ENCODE measurements around the gene TCOF1.

Gene TCOF1

DNA sequence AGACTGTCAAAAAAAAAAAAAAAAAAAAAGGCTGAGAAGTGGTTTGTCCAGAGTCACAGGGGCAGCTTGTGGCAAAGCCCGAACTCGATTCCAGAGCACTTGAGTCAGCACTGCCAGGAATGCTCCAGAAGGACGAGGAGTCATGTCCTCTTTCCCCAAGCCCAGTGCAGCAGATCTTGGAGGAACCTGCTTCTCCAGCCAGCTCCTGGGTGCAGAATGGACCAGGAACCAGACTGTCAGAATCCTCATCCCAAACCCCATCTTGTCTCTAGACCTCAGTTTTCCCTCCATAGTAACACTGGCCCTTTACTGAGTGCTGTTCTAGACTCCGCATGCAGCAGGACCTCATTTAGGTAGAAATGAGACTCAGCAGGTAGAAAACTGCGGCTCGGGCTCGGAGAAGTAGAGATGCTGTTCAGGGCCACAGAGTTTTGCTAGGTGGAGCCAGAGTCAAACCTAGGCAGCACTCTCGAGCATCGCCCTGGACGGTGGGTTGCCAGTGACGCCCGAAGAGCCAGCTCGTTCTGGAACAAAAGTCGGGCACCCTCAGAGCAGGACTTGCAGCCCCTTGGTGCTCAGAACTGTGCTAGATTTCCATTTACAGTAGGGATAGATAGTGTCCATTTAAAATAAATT lies 39.8 kb downstream of the TCOF1 start:
- no peaks in the 10 kb centered on the region for H3K27me3 ChIP-seq (ENCODE audit: insufficient read depth, insufficient read length)
- DNase-seq (ENCODE audit: low read depth, low spot score): no peak
- H3K4me1 ChIP-seq (ENCODE audit: insufficient read depth, insufficient read length): no peaks in the 10 kb centered on the region
- no peaks in the 10 kb centered on the region for H3K9me3 ChIP-seq (ENCODE audit: insufficient read depth, low read length)
- peaks cover 98% of the 10 kb centered on the region for H3K36me3 ChIP-seq (ENCODE audit: insufficient read depth, insufficient read length, low read length)
- H3K4me3 ChIP-seq (ENCODE audit: insufficient read length, low read depth): no peak overlapping the region
- TF ChIP-seq SUZ12 (IDR thresholded peaks at IDR 0.05; ENCODE audit: extremely low read depth, insufficient read depth, insufficient read length): no peak
- no peak for TF ChIP-seq ZNF274 (IDR thresholded peaks at IDR 0.05; ENCODE audit: low read depth, low read length)
- TF ChIP-seq YY1 (IDR thresholded peaks at IDR 0.05; ENCODE audit: insufficient read depth, insufficient read length): no peak
- no peak overlapping the region for H3K9ac ChIP-seq (ENCODE audit: insufficient read length, low read depth)

GRCh38 chr5:150397782-150398721 lies 40.6 kb downstream of the TCOF1 start:
- no peak for TF ChIP-seq ZNF274 (IDR thresholded peaks at IDR 0.05; ENCODE audit: low read depth, low read length)
- no peak for TF ChIP-seq YY1 (IDR thresholded peaks at IDR 0.05; ENCODE audit: insufficient read depth, insufficient read length)
- no peak for TF ChIP-seq SUZ12 (IDR thresholded peaks at IDR 0.05; ENCODE audit: extremely low read depth, insufficient read depth, insufficient read length)
- H3K9ac ChIP-seq (ENCODE audit: insufficient read length, low read depth): no peak overlapping the region
- no peaks in the 10 kb centered on the region for H3K9me3 ChIP-seq (ENCODE audit: insufficient read depth, low read length)
- peaks cover 98% of the 10 kb centered on the region for H3K36me3 ChIP-seq (ENCODE audit: insufficient read depth, insufficient read length, low read length)
- H3K4me1 ChIP-seq (ENCODE audit: insufficient read depth, insufficient read length): no peaks in the 10 kb centered on the region
- no peak overlapping the region for H3K4me3 ChIP-seq (ENCODE audit: insufficient read length, low read depth)
- DNase-seq (ENCODE audit: low read depth, low spot score): no peak
- no peaks in the 10 kb centered on the region for H3K27me3 ChIP-seq (ENCODE audit: insufficient read depth, insufficient read length)

DNA sequence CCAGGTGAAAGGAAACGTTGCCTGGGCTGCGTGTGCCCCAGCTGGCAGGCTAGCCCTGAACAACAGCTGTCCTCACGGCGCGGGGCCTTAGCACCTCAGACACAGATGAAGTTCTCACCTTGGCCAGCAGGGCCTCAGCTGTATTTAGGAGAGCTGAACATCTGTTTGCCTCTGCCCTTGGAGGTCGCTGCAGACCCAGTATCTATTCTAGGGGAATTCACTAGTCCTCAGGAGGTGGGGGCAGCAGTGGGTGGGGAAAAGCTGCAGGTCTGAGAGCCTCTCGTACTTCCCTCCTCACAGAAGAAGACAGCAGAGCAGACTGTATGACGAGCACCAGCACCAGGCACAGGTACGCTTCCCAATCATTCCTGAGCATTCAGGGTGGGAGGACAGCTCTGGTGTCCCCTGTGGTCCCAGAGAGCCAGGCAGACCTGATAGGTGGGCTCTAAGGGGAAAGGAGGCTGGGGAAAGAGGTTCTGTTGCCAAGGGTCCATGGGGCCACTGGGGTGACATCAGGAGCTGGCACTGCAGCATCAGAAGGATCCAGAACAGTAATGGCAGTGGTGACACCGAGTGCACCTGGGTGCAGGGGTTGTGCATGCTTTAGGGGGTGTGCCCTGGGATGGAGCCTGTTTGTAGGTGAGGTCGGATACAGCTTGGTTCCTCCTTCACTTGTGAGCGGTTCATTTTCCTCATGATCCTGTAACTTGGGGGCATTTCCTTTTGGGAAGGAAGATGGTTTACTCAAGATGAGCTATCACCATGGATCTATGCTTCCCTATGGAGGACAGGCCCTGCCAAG lies 41.4 kb downstream of the TCOF1 start:
- H3K36me3 ChIP-seq (ENCODE audit: insufficient read depth, insufficient read length, low read length): peaks cover 93% of the 10 kb centered on the region
- no peaks in the 10 kb centered on the region for H3K4me1 ChIP-seq (ENCODE audit: insufficient read depth, insufficient read length)
- no peaks in the 10 kb centered on the region for H3K9me3 ChIP-seq (ENCODE audit: insufficient read depth, low read length)
- DNase-seq (ENCODE audit: low read depth, low spot score): no peak
- H3K27me3 ChIP-seq (ENCODE audit: insufficient read depth, insufficient read length): no peaks in the 10 kb centered on the region
- no peak overlapping the region for H3K9ac ChIP-seq (ENCODE audit: insufficient read length, low read depth)
- H3K4me3 ChIP-seq (ENCODE audit: insufficient read length, low read depth): no peak overlapping the region
- TF ChIP-seq ZNF274 (IDR thresholded peaks at IDR 0.05; ENCODE audit: low read depth, low read length) (no peak), YY1 (IDR thresholded peaks at IDR 0.05; ENCODE audit: insufficient read depth, insufficient read length) (no peak), SUZ12 (IDR thresholded peaks at IDR 0.05; ENCODE audit: extremely low read depth, insufficient read depth, insufficient read length) (no peak)

- Histone ChIP-seq H3K9ac (ENCODE audit: insufficient read length, low read depth) (no peak overlapping the region), H3K36me3 (ENCODE audit: insufficient read depth, insufficient read length, low read length) (peaks cover 87% of the 10 kb centered on the region), H3K4me3 (ENCODE audit: insufficient read length, low read depth) (no peak overlapping the region), H3K9me3 (ENCODE audit: insufficient read depth, low read length) (no peaks in the 10 kb centered on the region), H3K4me1 (ENCODE audit: insufficient read depth, insufficient read length) (no peaks in the 10 kb centered on the region), H3K27me3 (ENCODE audit: insufficient read depth, insufficient read length) (no peaks in the 10 kb centered on the region)
- TF ChIP-seq YY1 (IDR thresholded peaks at IDR 0.05; ENCODE audit: insufficient read depth, insufficient read length): no peak
- no peak for TF ChIP-seq SUZ12 (IDR thresholded peaks at IDR 0.05; ENCODE audit: extremely low read depth, insufficient read depth, insufficient read length)
- TF ChIP-seq ZNF274 (IDR thresholded peaks at IDR 0.05; ENCODE audit: low read depth, low read length): no peak
- no peak for DNase-seq (ENCODE audit: low read depth, low spot score)
Measured at GRCh38 chr5:150399524-150400211, 42.2 kb downstream of the TCOF1 start.

- no peaks in the 10 kb centered on the region for H3K9me3 ChIP-seq (ENCODE audit: insufficient read depth, low read length)
- H3K9ac ChIP-seq (ENCODE audit: insufficient read length, low read depth): no peak overlapping the region
- DNase-seq (ENCODE audit: low read depth, low spot score): no peak
- H3K4me1 ChIP-seq (ENCODE audit: insufficient read depth, insufficient read length): no peaks in the 10 kb centered on the region
- H3K4me3 ChIP-seq (ENCODE audit: insufficient read length, low read depth): no peak overlapping the region
- TF ChIP-seq ZNF274 (IDR thresholded peaks at IDR 0.05; ENCODE audit: low read depth, low read length) (no peak), YY1 (IDR thresholded peaks at IDR 0.05; ENCODE audit: insufficient read depth, insufficient read length) (no peak), SUZ12 (IDR thresholded peaks at IDR 0.05; ENCODE audit: extremely low read depth, insufficient read depth, insufficient read length) (no peak)
- peaks cover 79% of the 10 kb centered on the region for H3K36me3 ChIP-seq (ENCODE audit: insufficient read depth, insufficient read length, low read length)
- no peaks in the 10 kb centered on the region for H3K27me3 ChIP-seq (ENCODE audit: insufficient read depth, insufficient read length)
Measured at GRCh38 chr5:150400316-150401075, 43.0 kb downstream of the TCOF1 start.

- Histone ChIP-seq H3K4me1 (ENCODE audit: insufficient read depth, insufficient read length) (no peaks in the 10 kb centered on the region), H3K36me3 (ENCODE audit: insufficient read depth, insufficient read length, low read length) (peaks cover 73% of the 10 kb centered on the region), H3K4me3 (ENCODE audit: insufficient read length, low read depth) (no peak overlapping the region), H3K27me3 (ENCODE audit: insufficient read depth, insufficient read length) (no peaks in the 10 kb centered on the region), H3K9ac (ENCODE audit: insufficient read length, low read depth) (no peak overlapping the region), H3K9me3 (ENCODE audit: insufficient read depth, low read length) (no peaks in the 10 kb centered on the region)
- TF ChIP-seq SUZ12 (IDR thresholded peaks at IDR 0.05; ENCODE audit: extremely low read depth, insufficient read depth, insufficient read length): no peak
- TF ChIP-seq ZNF274 (IDR thresholded peaks at IDR 0.05; ENCODE audit: low read depth, low read length): no peak
- no peak for TF ChIP-seq YY1 (IDR thresholded peaks at IDR 0.05; ENCODE audit: insufficient read depth, insufficient read length)
- DNase-seq (ENCODE audit: low read depth, low spot score): no peak
Measured at GRCh38 chr5:150401076-150401375, 43.5 kb downstream of the TCOF1 start.
